IMR-90 (cell line): ENCODE data around the gene WFDC10B. TPM values are rescaled to one million over a fixed set of nuclear protein-coding genes. Genes with fewer than 3 reads are reported as not detected.

Experiments used
- ATAC-seq: fragments of 200-7000 bp; cut with Tn5 transposase; 2 replicates; pipeline ENCODE4 v1.9.1; 2020; ENCODE audit warnings: low read depth, mild to moderate bottlenecking, moderate library complexity
- BruUV-seq: library from RNA; stranded (reverse); fragments of 400-500 nt; replicated peaks from 2 replicates; lab custom pipeline; 2021; lab: Mats Ljungman, UMichigan
- CTCF ChIA-PET: fragments of 300-600 bp; formaldehyde crosslinking; extraction: SDS; loops from one replicate; lab custom pipeline; 2021; ENCODE audit warnings: antibody characterized with exemption; lab: Yijun Ruan, JAX
- POLR2A ChIA-PET: fragments of 300-600 bp; sonication (Branson Sonifier 250); formaldehyde crosslinking; loops from one replicate; lab custom pipeline; 2022; ENCODE audit warnings: antibody characterized with exemption; ENCODE audit not compliant: unreplicated experiment; lab: Charles Lee
- DNase-seq: peaks from one replicate; pipeline ENCODE4 v3.0.0; 2013
- H2AFZ ChIP-seq: replicated peaks from 2 replicates; pipeline ENCODE3; 2013; ENCODE audit warnings: low read length, mild to moderate bottlenecking; ENCODE audit not compliant: poor library complexity
- H2AK5ac ChIP-seq: 2 replicates; pipeline ENCODE4 v1.6.1; 2013; ENCODE audit warnings: low read depth, low read length, inconsistent platforms
- H2AK9ac ChIP-seq: replicated peaks from 2 replicates; pipeline ENCODE3; 2013; ENCODE audit warnings: mild to moderate bottlenecking, low read depth, low read length, moderate library complexity; ENCODE audit not compliant: poor library complexity
- H2BK120ac ChIP-seq: 2 replicates; pipeline ENCODE4 v1.6.1; 2013; ENCODE audit warnings: low read depth, low read length, inconsistent platforms
- H2BK15ac ChIP-seq: 3 replicates; pipeline ENCODE4 v1.6.1; 2013; ENCODE audit warnings: low read depth, low read length, inconsistent platforms
- H2BK20ac ChIP-seq: 2 replicates; pipeline ENCODE4 v1.6.1; 2013; ENCODE audit warnings: low read depth, mild to moderate bottlenecking, inconsistent platforms, low read length, moderate library complexity
- H2BK5ac ChIP-seq: 2 replicates; pipeline ENCODE4 v1.6.1; 2013; ENCODE audit warnings: mild to moderate bottlenecking, low read depth, low read length, inconsistent platforms; ENCODE audit not compliant: poor library complexity, severe bottlenecking
- H3K14ac ChIP-seq: replicated peaks from 2 replicates; pipeline ENCODE4 v1.6.1; 2013; ENCODE audit warnings: low read depth, low read length, inconsistent platforms
- H3K18ac ChIP-seq: 2 replicates; pipeline ENCODE4 v1.6.1; 2013; ENCODE audit warnings: low read depth, low read length, control low read depth
- H3K23ac ChIP-seq: 2 replicates; pipeline ENCODE4 v1.6.1; 2013; ENCODE audit warnings: low read depth, low read length, inconsistent platforms
- H3K27ac ChIP-seq: 2 replicates; pipeline ENCODE4 v1.5.1; 2013; ENCODE audit warnings: mild to moderate bottlenecking, control low read depth, low read length; ENCODE audit not compliant: insufficient read depth
- H3K27me3 ChIP-seq: 2 replicates; pipeline ENCODE4 v1.6.1; 2013; ENCODE audit warnings: low read length; ENCODE audit not compliant: control insufficient read depth, insufficient read depth
- H3K36me3 ChIP-seq: 2 replicates; pipeline ENCODE4 v1.6.1; 2013; ENCODE audit warnings: low read length, mixed read lengths; ENCODE audit not compliant: control insufficient read depth, insufficient read depth
- H3K4ac ChIP-seq: 2 replicates; pipeline ENCODE4 v1.6.1; 2013; ENCODE audit warnings: low read depth, low read length, inconsistent platforms
- H3K4me1 ChIP-seq: 2 replicates; pipeline ENCODE4 v1.6.1; 2013; ENCODE audit warnings: low read length, mixed read lengths; ENCODE audit not compliant: control insufficient read depth, insufficient read depth
- H3K4me2 ChIP-seq: 2 replicates; pipeline ENCODE4 v1.6.1; 2013; ENCODE audit warnings: low read depth, mild to moderate bottlenecking, control low read depth, low read length, moderate library complexity
- H3K4me3 ChIP-seq: 2 replicates; pipeline ENCODE4 v1.5.1; 2013; ENCODE audit warnings: low read depth, mild to moderate bottlenecking, control low read depth, low read length, moderate library complexity; ENCODE audit not compliant: insufficient read depth
- H3K56ac ChIP-seq: 2 replicates; pipeline ENCODE4 v1.6.1; 2013; ENCODE audit warnings: low read length, inconsistent platforms; ENCODE audit not compliant: insufficient read depth; ENCODE audit errors: extremely low read depth
- H3K79me1 ChIP-seq, 2 experiments: 2 replicates each; pipeline ENCODE4 v1.6.1; 2013; ENCODE audit warnings: low read length in 2 of 2, inconsistent platforms in 1 of 2, low read depth in 1 of 2
- H3K9ac ChIP-seq: 2 replicates; pipeline ENCODE4 v1.6.1; 2013; ENCODE audit warnings: low read depth, low read length, control low read depth
- H3K9me1 ChIP-seq: 2 replicates; pipeline ENCODE4 v1.6.1; 2013; ENCODE audit warnings: low read length, inconsistent platforms; ENCODE audit not compliant: insufficient read depth
- H3K9me3 ChIP-seq: 2 replicates; pipeline ENCODE4 v1.6.1; 2013; ENCODE audit warnings: low read length; ENCODE audit not compliant: control insufficient read depth, insufficient read depth
- H4K20me1 ChIP-seq: 2 replicates; pipeline ENCODE4 v1.6.1; 2013; ENCODE audit warnings: low read length, inconsistent platforms; ENCODE audit not compliant: insufficient read depth
- H4K5ac ChIP-seq: 2 replicates; pipeline ENCODE4 v1.6.1; 2013; ENCODE audit warnings: mild to moderate bottlenecking, low read depth, low read length, control low read depth
- H4K8ac ChIP-seq, 2 experiments: 2 replicates each; pipeline ENCODE4 v1.6.1; 2013; ENCODE audit warnings: low read depth in 2 of 2, low read length in 2 of 2, control low read depth in 1 of 2, inconsistent platforms in 1 of 2
- H4K91ac ChIP-seq: 2 replicates; pipeline ENCODE4 v1.6.1; 2013; ENCODE audit warnings: low read depth, low read length, inconsistent platforms; ENCODE audit not compliant: insufficient read depth
- BHLHE40 ChIP-seq: fragments of 150-350 bp; IDR thresholded peaks from 2 replicates; pipeline ENCODE4 v1.6.1; 2016; ENCODE audit warnings: mild to moderate bottlenecking, low read depth, low read length
- CEBPB ChIP-seq: IDR thresholded peaks from 2 replicates; pipeline ENCODE4 v1.6.1; 2012; ENCODE audit warnings: low read depth, low read length, improper control_type of control experiment
- CTCF ChIP-seq: conservative IDR thresholded peaks from 2 replicates; pipeline ENCODE4 v1.5.1; 2012; ENCODE audit warnings: mild to moderate bottlenecking, low read depth, low read length, improper control_type of control experiment
- MAFK ChIP-seq: IDR thresholded peaks from 2 replicates; pipeline ENCODE4 v1.6.1; 2012; ENCODE audit warnings: low read depth, low read length, improper control_type of control experiment
- MXI1 ChIP-seq: IDR thresholded peaks from 2 replicates; pipeline ENCODE4 v1.6.1; 2012; ENCODE audit warnings: low read depth, mild to moderate bottlenecking, low read length, moderate library complexity, borderline replicate concordance
- POLR2A ChIP-seq: IDR thresholded peaks from 2 replicates; pipeline ENCODE4 v1.6.1; 2012; ENCODE audit warnings: mild to moderate bottlenecking, low read depth, low read length
- RAD21 ChIP-seq: IDR thresholded peaks from 2 replicates; pipeline ENCODE4 v1.6.1; 2012; ENCODE audit warnings: low read length, improper control_type of control experiment
- RCOR1 ChIP-seq: IDR thresholded peaks from 2 replicates; pipeline ENCODE4 v1.6.1; 2012; ENCODE audit warnings: mild to moderate bottlenecking, low read length, improper control_type of control experiment; ENCODE audit not compliant: insufficient replicate concordance
- WGBS, 2 experiments: methylation state at CpG; one replicate each; pipeline versions ENCODE4 v1.1.5 to v1.1.7; 2013; ENCODE audit warnings: missing lambda C conversion rate in 2 of 2; ENCODE audit not compliant: insufficient read length in 1 of 2; ENCODE audit errors: extremely low coverage in 2 of 2; 5-methylcytosine and 5-hydroxymethylcytosine counted together
- dilution Hi-C: fragments of 300-500 bp; cut with HindIII; formaldehyde crosslinking; loops from one replicate; pipeline ENCODE4 v1.14.3; 2018; ENCODE audit warnings: low sequenced_read_pairs; ENCODE audit not compliant: unreplicated experiment
- in situ Hi-C: fragments of 300-500 bp; cut with MboI; formaldehyde crosslinking; loops from 3 replicates; pipeline ENCODE4 v1.14.3; 2019; ENCODE audit warnings: low sequenced_read_pairs, inconsistent platforms, mixed read lengths
- intact Hi-C: fragments of 100-400 bp; cut with micrococcal nuclease; formaldehyde crosslinking; loops from 2 replicates; pipeline ENCODE4 v1.10.0; 2022
- polyA plus RNA-seq, 3 experiments: library from polyadenylated mRNA; depleted of rRNA; stranded (reverse); fragments of >200 nt; gene quantifications; 2 replicates each; pipeline ENCODE4 v1.2.3, GENCODE V29; 2012; ENCODE audit warnings: low replicate concordance in 1 of 3
- total RNA-seq: library from RNA; depleted of rRNA; stranded (reverse); fragments of >200 nt; gene quantifications from 2 replicates; pipeline ENCODE4 v1.2.3, GENCODE V29; 2012

WFDC10B gene
- total and polyA plus RNA-seq, 2 of the 4 experiments (the other 2 are of a cell fraction): not detected

- TF ChIP-seq BHLHE40: no peak
- no peak for TF ChIP-seq RCOR1
- no peak for TF ChIP-seq RAD21
- no peak for TF ChIP-seq MXI1
- TF ChIP-seq CEBPB: no peak
- no peak for TF ChIP-seq CTCF
- TF ChIP-seq MAFK: no peak
- TF ChIP-seq POLR2A: no peak
- intact Hi-C loops: no loop called here
- Histone ChIP-seq H3K4me1 (no peaks in the 10 kb centered on the region), H3K79me1 (no peaks in the 10 kb centered on the region), H4K91ac (no peak overlapping the region), H3K27me3 (peaks cover 5% of the 10 kb centered on the region; the same call in 1 of the 2 replicates), H3K18ac (no peak overlapping the region), H3K56ac (no peak overlapping the region), H3K27ac (no peak overlapping the region), H2BK15ac (no peak overlapping the region), H4K8ac (no peak overlapping the region), H3K36me3 (no peaks in the 10 kb centered on the region), H3K9me1 (no peaks in the 10 kb centered on the region), H2BK120ac (no peak overlapping the region), H3K4ac (no peak overlapping the region), H3K9me3 (no peaks in the 10 kb centered on the region), H3K14ac (no peak overlapping the region), H3K23ac (no peak overlapping the region), H3K4me3 (no peak overlapping the region), H4K5ac (no peak overlapping the region), H3K4me2 (no peak overlapping the region), H2AFZ (no peak overlapping the region), H4K20me1 (no peaks in the 10 kb centered on the region), H2AK5ac (no peak overlapping the region), H2BK20ac (no peak overlapping the region), H3K9ac (no peak overlapping the region), H2AK9ac (no peak overlapping the region), H2BK5ac (no peak overlapping the region)
- DNase-seq (no peak), ATAC-seq (no peak)
- dilution Hi-C loops: no loop called here
- CTCF ChIA-PET: interaction anchor here (0.8 kb wide), 1 partner anchor 20 kb away, joined by 4 read pairs; no protein-coding TSS in a partner anchor
- BruUV-seq: no TSS peak
- in situ Hi-C loops: loop anchor here (25.0 kb wide), 1 partner anchor 214 kb away; the partner anchor contains the start of genes EPPIN and WFDC6
- POLR2A ChIA-PET: no interaction called here
- WGBS, 2 experiments: no CpG with 5 or more reads among the region's 1 CpG
Measured at GRCh38 chr20:45751721-45752120, 46.9 kb upstream of the WFDC10B start.
